Activated naive CD8-positive, alpha-beta T cell (primary cell): ENCODE measurements around the gene TMEM107.
"Not testable (repeated sequence)": the region's sequence is repeated elsewhere in the genome, so short reads cannot be mapped to it uniquely, and the experiment has no call there.

Experiments
- H3K27ac Mint-ChIP-seq: one replicate; pipeline ENCODE4 v1.8.0; 2021; ENCODE audit warnings: mixed read lengths
- H3K27me3 Mint-ChIP-seq: one replicate; pipeline ENCODE4 v1.8.0; 2021; ENCODE audit warnings: mixed read lengths
- H3K36me3 Mint-ChIP-seq: one replicate; pipeline ENCODE4 v1.8.0; 2021; ENCODE audit warnings: mixed read lengths
- H3K4me1 Mint-ChIP-seq: one replicate; pipeline ENCODE4 v1.8.0; 2021; ENCODE audit warnings: low read depth, mixed read lengths
- H3K4me3 Mint-ChIP-seq: one replicate; pipeline ENCODE4 v1.8.0; 2021; ENCODE audit warnings: mild to moderate bottlenecking, mixed read lengths
- H3K9me3 Mint-ChIP-seq: one replicate; pipeline ENCODE4 v1.8.0; 2021; ENCODE audit warnings: low read depth, mixed read lengths

The TMEM107 gene

DNA sequence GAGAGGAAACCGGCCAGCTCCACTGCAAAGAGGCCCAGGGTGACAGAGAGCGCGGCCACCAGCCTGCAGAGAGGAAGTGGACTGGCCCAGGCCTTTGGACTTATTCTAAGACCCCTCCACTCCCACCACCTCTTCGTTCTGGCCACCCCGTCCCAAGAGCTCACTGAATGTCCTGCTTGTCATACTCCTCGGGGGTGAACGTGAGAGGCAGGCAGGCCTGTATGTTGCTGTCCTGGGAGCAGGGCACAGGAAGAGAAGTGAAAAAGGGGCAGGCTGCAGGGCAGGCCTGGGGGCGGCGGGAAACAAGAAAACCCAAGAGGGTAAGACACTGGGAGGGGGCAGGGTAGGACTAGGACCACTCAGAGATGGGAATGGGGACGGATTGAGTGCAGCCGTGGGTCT is 384 bp downstream of the TMEM107 start:
- Mint-ChIP-seq H3K27ac (peak overlapping the region; percentile 91), H3K4me3 (peak overlapping the region; percentile 92), H3K27me3 (no peaks in the 10 kb centered on the region), H3K4me1 (peaks cover 38% of the 10 kb centered on the region), H3K9me3 (no peaks in the 10 kb centered on the region), H3K36me3 (no peaks in the 10 kb centered on the region)

DNA sequence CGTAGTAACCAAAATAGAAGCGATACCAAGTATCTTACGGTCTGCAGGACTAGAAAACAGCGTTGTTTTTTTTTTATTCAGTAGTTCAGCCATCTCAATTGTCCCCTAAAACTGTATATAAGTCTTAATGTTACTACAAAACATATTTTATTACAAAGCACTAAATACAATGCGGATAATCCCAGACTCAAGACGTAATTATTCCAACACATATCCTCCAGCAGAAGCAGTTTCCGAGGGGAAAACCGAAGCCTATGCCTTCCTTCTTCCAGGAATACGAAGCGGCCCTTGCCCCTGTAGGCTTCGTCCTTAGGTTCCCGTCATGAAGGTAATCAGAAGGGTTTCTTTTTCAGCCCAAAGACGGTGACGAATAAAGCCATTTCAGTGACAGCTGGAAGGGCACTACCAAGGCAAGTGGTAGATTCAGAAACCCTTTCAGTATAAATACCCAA is 2.3 kb downstream of the TMEM107 start:
- peaks cover 39% of the 10 kb centered on the region for H3K4me1 Mint-ChIP-seq

DNA sequence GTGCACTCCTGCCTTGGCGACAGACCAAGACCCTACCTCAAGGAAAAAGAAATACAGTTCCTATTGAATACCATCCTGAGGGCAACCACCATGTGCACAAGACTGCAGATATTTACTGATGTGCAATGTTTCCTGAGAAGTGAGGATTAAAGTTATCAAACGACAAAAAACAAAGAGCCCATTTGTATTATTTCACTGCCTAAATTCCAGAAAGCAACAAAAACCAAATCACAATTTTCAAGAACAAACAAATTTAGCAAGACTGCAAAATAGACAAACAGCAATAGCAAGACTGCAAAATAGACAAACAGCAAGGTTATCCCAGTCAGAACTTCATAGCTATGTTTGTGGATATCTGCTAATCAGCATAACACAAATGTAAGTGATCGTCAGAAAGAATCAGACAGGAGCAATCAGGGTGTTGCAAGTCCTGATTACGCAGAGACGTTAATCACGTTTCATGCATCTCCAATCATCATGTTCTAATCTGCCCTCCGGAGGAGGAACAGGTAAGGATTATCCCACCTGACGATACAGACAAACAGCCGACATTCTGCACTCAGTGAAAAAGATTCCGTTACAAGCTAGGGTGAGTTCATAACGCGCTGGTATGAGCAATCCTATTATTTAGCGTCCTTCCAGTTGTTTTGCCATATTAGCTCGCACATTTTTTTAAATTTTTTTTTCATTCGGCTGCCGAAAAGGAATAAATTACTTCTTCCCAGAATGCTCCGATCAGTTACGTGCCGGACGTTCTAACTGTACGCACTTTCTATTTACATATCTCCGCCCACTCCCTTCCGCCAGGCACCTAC is 2.9 kb downstream of the TMEM107 start:
- Mint-ChIP-seq H3K9me3 (no peaks in the 10 kb centered on the region), H3K4me3 (peak overlapping the region; percentile 90), H3K36me3 (no peaks in the 10 kb centered on the region), H3K4me1 (peaks cover 41% of the 10 kb centered on the region), H3K27me3 (no peaks in the 10 kb centered on the region), H3K27ac (peak overlapping the region; percentile 100)

More for the DNA sequence above, 2.3 kb downstream of the TMEM107 start:
- peak overlapping the region; percentile 100 for H3K27ac Mint-ChIP-seq
- H3K27me3 Mint-ChIP-seq, result no peaks in the 10 kb centered on the region
- no peaks in the 10 kb centered on the region for H3K9me3 Mint-ChIP-seq
- H3K36me3 Mint-ChIP-seq, result no peaks in the 10 kb centered on the region
- H3K4me3 Mint-ChIP-seq, result peak overlapping the region; percentile 90

DNA sequence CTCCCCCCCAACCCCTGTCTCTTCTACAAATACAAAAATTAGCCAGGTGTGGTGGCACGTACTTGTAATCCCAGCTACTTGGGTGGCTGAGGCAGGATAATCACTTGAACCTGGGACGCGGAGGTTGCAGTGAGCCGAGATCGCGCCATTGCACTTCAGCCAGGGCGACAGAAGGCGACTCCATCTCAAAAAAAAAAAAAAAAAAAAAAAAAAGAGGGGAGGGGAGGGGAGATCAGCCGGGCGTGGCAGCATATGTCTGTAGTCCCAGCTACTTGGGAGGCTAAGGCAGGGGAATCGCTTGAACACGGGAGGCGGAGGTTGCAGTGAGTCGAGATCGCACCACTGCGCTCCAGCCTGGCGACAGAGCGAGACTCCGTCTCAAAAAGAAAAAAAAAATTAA is 6.0 kb downstream of the TMEM107 start:
- H3K4me3 Mint-ChIP-seq, H3K27ac Mint-ChIP-seq, H3K36me3 Mint-ChIP-seq, H3K9me3 Mint-ChIP-seq, H3K27me3 Mint-ChIP-seq: not testable (repeated sequence)
- peaks cover 31% of the 10 kb centered on the region for H3K4me1 Mint-ChIP-seq

DNA sequence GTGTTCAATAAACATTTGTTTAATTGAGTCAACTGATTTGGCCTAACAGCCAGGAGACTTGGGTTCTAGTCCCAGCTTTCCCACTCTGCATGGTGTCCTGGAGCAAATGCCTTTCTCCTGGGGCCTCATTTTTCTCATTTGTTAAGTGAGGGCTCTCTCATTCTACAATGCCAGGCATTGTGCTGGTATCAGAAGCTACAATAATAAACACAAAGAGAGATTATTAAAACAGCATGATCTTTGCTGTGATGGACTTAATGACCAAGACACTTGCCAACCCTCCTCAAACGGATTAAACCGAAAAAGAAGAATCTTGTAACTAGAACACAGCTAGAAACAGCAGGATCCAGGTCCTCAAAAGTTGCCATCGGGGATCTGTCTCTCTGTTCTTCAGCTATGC is 8.7 kb downstream of the TMEM107 start:
- no peaks in the 10 kb centered on the region for H3K9me3 Mint-ChIP-seq
- peaks cover 33% of the 10 kb centered on the region for H3K4me1 Mint-ChIP-seq
- no peaks in the 10 kb centered on the region for H3K36me3 Mint-ChIP-seq
- H3K27me3 Mint-ChIP-seq, result no peaks in the 10 kb centered on the region
- H3K27ac Mint-ChIP-seq, result no peak overlapping the region
- no peak overlapping the region for H3K4me3 Mint-ChIP-seq

DNA sequence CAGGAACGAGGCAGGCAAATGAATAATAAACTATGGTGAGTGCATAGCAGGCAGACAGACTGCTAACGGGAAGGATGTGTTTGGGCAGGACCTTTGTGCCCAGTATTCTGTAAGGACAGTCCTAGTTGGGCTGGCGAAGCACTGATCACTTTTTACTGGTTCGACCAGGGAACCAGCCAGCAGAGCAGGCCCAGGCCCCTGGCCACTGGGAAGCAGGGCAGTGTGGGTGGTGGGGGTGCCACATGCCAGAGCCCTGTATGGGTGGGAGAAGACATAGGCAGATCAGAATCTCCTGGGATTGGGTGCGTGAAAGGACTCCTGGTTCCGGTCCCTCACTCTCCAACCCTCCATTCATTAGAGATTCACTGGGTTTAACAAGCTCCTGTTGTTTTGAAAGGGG is 9.4 kb downstream of the TMEM107 start:
- Mint-ChIP-seq H3K4me3 (no peak overlapping the region), H3K27me3 (no peaks in the 10 kb centered on the region), H3K9me3 (no peaks in the 10 kb centered on the region), H3K36me3 (no peaks in the 10 kb centered on the region), H3K4me1 (peaks cover 32% of the 10 kb centered on the region), H3K27ac (peak overlapping the region; percentile 55)

DNA sequence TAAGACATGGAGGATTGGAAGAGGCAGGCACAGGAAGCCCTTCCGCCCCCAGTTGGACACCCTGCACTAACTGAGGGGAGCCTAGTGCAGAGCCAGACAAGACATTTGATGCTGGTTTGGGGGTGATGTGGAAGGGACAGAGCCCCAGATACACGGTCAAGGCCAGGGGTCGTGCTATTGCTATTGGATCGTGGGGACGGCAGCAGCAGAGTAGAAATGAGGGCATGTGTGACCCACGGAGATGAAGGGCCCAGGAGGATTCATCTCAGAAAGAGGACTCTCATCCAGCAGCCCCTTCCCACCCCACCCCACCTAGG is 11.4 kb downstream of the TMEM107 start:
- H3K4me1 Mint-ChIP-seq, result peaks cover 50% of the 10 kb centered on the region
- peaks cover 2% of the 10 kb centered on the region for H3K36me3 Mint-ChIP-seq
- no peaks in the 10 kb centered on the region for H3K9me3 Mint-ChIP-seq
- H3K27ac Mint-ChIP-seq, result peak overlapping the region; percentile 95
- peak overlapping the region; percentile 85 for H3K4me3 Mint-ChIP-seq
- H3K27me3 Mint-ChIP-seq, result no peaks in the 10 kb centered on the region

DNA sequence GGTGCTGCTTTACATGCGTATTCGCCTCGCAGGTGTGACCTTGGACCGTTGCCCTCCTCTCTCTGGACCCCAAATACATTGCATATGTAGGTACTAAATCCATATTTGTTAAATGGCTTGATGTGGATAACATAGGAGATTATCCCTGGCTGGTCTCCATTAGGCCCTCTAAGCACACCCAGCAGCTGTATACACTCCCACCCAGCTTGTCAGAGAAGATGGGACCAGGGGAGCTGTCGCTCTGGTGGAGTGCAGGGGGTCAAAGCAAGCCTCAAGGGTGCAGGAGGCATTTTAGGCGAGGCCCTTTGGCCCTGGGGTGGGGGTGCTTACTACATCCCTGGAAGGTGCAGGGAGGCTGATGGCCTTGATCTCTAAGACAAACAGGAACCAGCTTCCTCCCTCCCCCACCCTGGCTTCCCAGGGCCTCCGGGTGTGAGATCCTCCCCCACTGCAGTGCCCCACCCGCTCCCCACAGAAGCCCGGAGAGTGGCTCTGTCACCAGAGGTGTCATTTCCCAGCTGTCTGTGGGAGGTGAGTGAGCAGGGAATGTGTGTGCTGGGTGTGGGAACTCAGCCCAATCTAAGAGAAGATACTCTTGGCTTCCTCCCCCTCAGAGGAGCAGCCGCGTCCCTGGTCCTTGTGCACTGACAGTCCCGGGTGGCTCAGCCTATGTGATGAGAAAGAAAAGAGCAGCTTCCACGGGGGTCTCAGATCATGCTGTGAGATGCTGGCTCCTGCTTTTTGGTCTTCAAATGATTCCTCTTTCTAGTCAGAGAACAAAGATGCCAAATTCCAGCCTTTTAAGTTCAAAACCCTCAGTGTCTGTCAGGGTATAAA is 12.0 kb downstream of the TMEM107 start:
- Mint-ChIP-seq H3K36me3 (peaks cover 2% of the 10 kb centered on the region), H3K4me1 (peaks cover 55% of the 10 kb centered on the region), H3K27ac (peak overlapping the region; percentile 95)

DNA sequence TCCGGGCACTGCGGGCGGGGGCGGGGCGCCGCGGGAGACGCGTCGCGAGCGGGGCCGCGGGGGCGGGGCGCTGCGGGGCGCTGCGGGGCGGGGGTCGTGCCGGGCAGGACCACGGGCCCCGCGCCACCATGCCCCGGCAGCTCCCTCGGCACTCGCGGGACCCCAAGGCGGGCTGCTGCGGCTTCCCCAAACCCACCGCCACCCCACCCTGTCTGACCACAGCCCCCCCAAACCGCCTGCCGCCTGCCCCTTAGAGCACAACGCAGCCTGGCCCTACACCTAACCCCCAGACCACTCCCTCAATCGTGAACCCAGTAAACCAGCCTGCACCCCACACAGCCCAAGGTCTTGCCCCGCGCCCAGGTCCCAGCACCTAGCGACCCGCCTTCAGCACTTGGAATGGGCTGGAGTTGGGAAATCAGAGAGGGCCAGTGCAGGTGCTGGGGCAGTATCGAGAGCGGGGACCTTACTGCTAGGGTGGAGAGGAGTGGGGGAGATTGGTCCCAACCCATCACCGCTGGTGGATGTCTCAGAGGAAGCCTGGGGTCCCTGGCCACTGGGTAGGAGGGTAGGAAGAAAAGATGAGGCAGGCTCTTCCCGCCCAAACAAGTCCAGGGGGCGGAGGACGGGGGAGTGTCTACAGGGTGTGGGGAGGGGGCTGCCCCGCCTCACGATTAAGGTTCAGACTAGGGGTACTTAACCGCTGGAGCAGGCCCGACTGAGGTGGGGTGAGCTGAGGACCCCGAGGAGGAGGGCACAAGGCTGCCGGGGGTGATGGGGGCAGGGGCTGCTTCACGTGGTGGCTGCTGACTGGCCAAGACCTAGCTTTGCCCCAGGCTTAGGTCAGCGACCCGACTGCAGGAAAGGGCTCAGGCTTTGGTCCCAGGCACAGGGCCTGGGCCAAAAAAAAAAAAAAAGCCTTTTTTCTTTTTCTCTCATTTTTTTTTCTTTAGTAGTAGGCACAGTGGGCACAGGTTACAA is 12.9 kb downstream of the TMEM107 start:
- peak overlapping the region; percentile 95 for H3K27ac Mint-ChIP-seq
- no peaks in the 10 kb centered on the region for H3K27me3 Mint-ChIP-seq
- peaks cover 2% of the 10 kb centered on the region for H3K36me3 Mint-ChIP-seq
- H3K9me3 Mint-ChIP-seq, result no peaks in the 10 kb centered on the region
- H3K4me3 Mint-ChIP-seq, result peak overlapping the region; percentile 85
- peaks cover 59% of the 10 kb centered on the region for H3K4me1 Mint-ChIP-seq

More for the DNA sequence above, 12.0 kb downstream of the TMEM107 start:
- H3K9me3 Mint-ChIP-seq, result no peaks in the 10 kb centered on the region
- peak overlapping the region; percentile 85 for H3K4me3 Mint-ChIP-seq
- no peaks in the 10 kb centered on the region for H3K27me3 Mint-ChIP-seq

DNA sequence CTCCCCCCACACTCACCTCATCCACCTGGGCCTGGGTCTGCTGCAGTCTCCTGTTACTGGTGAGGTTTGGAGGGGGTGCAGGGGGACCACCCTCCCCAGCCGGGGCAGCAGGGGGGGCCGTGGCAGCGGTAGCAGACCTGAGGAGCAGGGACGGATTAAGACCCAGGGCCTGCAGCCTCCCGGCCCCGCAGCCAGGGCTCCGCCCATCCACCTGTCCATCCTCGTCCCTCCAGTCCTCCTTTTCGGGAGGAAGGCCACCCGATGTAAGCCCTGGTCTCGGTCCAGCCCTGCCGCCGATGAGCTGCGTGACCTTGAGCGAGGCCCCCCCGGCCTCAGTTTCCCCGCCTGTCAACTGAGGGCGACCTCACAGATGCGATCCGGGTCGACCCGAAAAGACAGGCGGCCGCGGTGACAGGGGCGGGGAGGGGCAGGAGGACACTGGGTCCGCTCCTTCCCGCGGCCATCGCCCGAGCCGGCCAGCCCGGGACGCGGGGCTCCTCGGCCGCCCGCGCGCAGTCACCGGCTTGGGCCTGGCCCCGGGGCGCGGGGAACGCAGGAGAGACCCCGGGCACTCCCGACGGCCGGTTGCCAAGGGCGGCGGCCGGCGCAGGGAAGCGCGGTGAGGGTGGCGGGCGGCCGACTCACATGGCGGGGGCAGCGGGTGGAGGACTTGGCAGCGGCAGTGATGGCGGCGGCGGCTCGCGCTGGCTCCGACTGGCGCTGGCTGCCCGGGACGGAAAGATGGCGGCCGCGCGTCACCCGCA is 13.8 kb downstream of the TMEM107 start, which contains the start of gene VAMP2:
TSS of gene VAMP2 (minus strand) at position 716 of the 764 bp plus-strand sequence. CDS start at position 647, 69 bp downstream.
- Mint-ChIP-seq H3K4me3 (peak within 1 kb of the TSS; percentile 90), H3K4me1 (peaks cover 61% of the 10 kb centered on the region), H3K27me3 (no peaks in the 10 kb centered on the region), H3K36me3 (peaks cover 2% of the 10 kb centered on the region), H3K27ac (peak within 1 kb of the TSS; percentile 95), H3K9me3 (no peaks in the 10 kb centered on the region)

DNA sequence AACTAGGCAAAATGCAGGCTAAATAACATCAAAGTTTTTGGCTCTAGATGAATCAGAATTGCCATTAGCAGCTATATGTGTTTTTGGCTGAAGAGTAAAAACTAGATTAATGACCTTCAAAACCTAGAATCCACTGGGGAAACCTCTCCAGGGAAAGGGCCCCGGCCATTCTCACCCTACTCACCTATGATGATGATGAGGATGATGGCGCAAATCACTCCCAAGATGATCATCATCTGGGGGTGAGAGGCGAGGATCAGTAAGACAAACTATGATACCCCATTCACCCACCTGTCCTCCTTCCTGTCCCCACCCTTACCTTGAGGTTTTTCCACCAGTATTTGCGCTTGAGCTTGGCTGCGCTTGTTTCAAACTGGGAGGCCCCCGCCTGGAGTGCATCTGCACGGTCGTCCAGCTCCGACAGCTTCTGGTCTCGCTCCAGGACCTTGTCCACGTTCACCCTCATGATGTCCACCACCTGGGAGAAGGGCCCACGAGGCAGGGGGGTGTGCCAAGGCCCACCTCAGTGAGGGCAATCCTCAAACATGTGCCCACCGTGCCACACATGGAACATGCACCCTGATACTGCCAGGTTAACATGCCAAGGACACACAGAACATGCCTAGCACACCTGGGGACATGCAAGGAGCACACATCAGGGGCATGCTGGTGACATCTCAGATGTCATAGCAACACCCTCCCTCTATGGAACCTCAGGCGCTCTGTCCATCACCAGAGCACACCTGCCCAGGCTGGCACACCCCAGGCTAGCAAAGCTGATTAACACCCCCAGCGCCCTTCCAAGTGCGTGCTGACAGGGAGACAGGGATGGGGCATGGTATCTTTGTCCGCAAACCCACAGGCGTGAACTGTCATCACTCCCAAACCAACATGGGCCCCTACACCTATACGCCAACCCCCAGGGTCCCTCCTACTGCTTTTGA is 14.6 kb downstream of the TMEM107 start:
- H3K4me3 Mint-ChIP-seq, result peak overlapping the region; percentile 90
- H3K27ac Mint-ChIP-seq, result peak overlapping the region; percentile 94
- H3K36me3 Mint-ChIP-seq, result peaks cover 2% of the 10 kb centered on the region
- H3K9me3 Mint-ChIP-seq, result no peaks in the 10 kb centered on the region
- H3K4me1 Mint-ChIP-seq, result peaks cover 59% of the 10 kb centered on the region
- H3K27me3 Mint-ChIP-seq, result no peaks in the 10 kb centered on the region

DNA sequence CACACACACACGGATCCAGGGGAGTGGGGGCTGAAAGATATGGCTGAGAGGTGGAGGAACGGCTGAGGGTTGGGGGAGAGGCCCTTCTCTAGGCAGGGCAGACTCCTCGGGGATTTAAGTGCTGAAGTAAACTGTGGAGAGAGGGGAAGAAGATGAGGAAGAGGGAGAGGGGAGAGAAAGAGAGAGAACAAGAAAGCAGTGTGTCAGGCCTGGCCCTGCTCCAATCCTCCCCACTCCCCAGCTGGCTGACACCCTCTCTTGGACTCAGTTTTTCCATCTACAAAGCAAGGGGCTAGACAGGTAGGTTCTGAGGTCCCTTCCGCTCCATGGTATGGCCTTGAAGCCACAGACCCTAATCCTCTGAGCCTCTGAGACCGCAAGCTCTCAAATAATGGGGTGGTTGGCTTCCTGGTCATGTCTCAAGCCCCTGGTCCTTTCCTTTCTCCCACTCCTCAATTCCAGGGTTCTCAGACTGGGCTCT is 15.4 kb downstream of the TMEM107 start:
- Mint-ChIP-seq H3K9me3 (no peaks in the 10 kb centered on the region), H3K4me3 (peak overlapping the region; percentile 90), H3K27me3 (no peaks in the 10 kb centered on the region), H3K4me1 (peaks cover 58% of the 10 kb centered on the region), H3K27ac (peak overlapping the region; percentile 94), H3K36me3 (peaks cover 2% of the 10 kb centered on the region)

DNA sequence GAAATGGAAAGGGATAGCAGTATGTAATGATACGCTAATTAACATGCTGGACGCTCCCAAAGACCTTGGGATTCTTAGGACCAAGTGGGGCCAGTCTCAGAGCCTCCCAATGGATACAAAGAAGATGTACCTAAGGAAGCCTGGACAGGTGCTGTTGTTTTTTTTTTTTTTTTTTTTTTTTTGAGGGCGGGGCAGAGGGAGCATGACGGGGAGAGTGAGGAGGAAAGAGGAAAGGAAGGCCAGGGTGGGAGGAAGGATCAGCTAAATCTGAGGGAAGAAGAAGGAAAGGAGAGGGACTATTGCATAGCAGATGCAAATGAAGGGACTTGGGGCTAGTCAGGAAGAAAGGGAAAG is 16.0 kb downstream of the TMEM107 start:
- Mint-ChIP-seq H3K27me3 (no peaks in the 10 kb centered on the region), H3K36me3 (peaks cover 2% of the 10 kb centered on the region), H3K4me3 (peak overlapping the region; percentile 90), H3K27ac (peak overlapping the region; percentile 94), H3K4me1 (peaks cover 54% of the 10 kb centered on the region), H3K9me3 (no peaks in the 10 kb centered on the region)
